K562 (cell line): Measurements from ENCODE around the gene CS.

Source experiments
- BRF2 ChIP-seq: IDR thresholded peaks from 3 replicates; pipeline ENCODE4 v1.6.1; 2011; ENCODE audit warnings: borderline replicate concordance, mild to moderate bottlenecking; ENCODE audit not compliant: insufficient read length, insufficient read depth
- CTCF ChIP-seq, 3 experiments: IDR thresholded peaks in 2 of 3; conservative IDR thresholded peaks in 1 of 3; 2 replicates each; pipeline ENCODE4 v1.5.1; 2011 to 2012; ENCODE audit warnings: low read length in 3 of 3, mild to moderate bottlenecking in 3 of 3, control low read depth in 2 of 3, improper control_type of control experiment in 1 of 3, inconsistent platforms in 1 of 3, low read depth in 1 of 3, mixed read lengths in 1 of 3, moderate library complexity in 1 of 3; ENCODE audit not compliant: insufficient read depth in 2 of 3
- HCFC1 ChIP-seq: IDR thresholded peaks from 2 replicates; pipeline ENCODE4 v1.6.1; 2012; ENCODE audit warnings: low read depth, low read length, improper control_type of control experiment
- HDAC6 ChIP-seq: IDR thresholded peaks from 2 replicates; pipeline ENCODE4 v1.6.1; 2012; ENCODE audit warnings: low read depth, mild to moderate bottlenecking, control low read depth, inconsistent platforms, low read length, moderate library complexity
- OTX1 ChIP-seq: fragments of 450-650 bp; formaldehyde crosslinking; IDR thresholded peaks from 2 replicates; pipeline ENCODE4 v1.4.0; 2022; ENCODE audit warnings: mild to moderate bottlenecking
- RERE ChIP-seq: sonication (generic); formaldehyde crosslinking; IDR thresholded peaks from 2 replicates; pipeline ENCODE4 v1.8.0; 2023; ENCODE audit warnings: missing genetic modification reagents, mild to moderate bottlenecking, borderline replicate concordance
- YY1 ChIP-seq, 3 experiments: IDR thresholded peaks; 2 replicates each; pipeline ENCODE4 v1.6.1; 2011; ENCODE audit warnings: low read length in 2 of 3, mild to moderate bottlenecking in 2 of 3, moderate library complexity in 2 of 3, borderline replicate concordance in 1 of 3, control low read depth in 1 of 3, low read depth in 1 of 3; ENCODE audit not compliant: insufficient read depth in 3 of 3, insufficient replicate concordance in 2 of 3, control insufficient read depth in 1 of 3, insufficient read length in 1 of 3; ENCODE audit errors: extremely low read depth in 1 of 3
- TF ChIP-seq, protein P1 (sequence below), 2 experiments: fragments of 150-350 bp in 1 of 2; IDR thresholded peaks; 2 replicates each; pipeline ENCODE4 v1.6.1; 2012 to 2016; ENCODE audit warnings: low read depth in 2 of 2, low read length in 2 of 2, mild to moderate bottlenecking in 1 of 2, moderate library complexity in 1 of 2
- TF ChIP-seq, protein P2 (sequence below): sonication (generic); formaldehyde crosslinking; IDR thresholded peaks from 2 replicates; pipeline ENCODE4 v1.9.0; 2022; ENCODE audit warnings: mild to moderate bottlenecking, missing genetic modification reagents

DNA sequence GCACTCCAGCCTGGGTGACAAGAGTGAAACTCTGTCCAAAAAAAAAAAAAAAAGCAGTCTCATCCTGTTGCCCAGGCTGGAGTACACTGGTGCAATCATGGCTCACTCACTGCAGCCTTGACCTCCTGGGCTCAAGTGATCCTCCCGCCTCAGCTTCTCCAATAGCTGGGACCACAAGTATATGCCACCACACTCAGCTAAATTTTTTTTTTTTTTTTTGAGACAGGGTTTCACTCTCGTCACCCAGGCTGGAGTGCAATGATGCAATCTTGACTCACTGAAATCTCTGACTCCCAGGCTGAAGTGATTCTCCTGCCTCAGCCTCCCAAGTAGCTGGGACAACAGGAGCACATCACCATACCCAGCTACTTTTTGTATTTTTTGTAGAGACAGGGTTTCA lies 20.9 kb upstream of the CS start:
- TF ChIP-seq HCFC1 (no peak), YY1 (IDR thresholded peaks at IDR 0.05; ENCODE audit: borderline replicate concordance in 1 of 3, control insufficient read depth in 1 of 3, extremely low read depth in 1 of 3, insufficient read depth in 3 of 3, insufficient read length in 1 of 3, insufficient replicate concordance in 2 of 3, low read depth in 1 of 3, low read length in 2 of 3) (no peak), RERE (CRISPR knock-in tag) (no peak), OTX1 (CRISPR knock-in tag) (no peak), BRF2 (no peak), CTCF (IDR thresholded peaks at IDR 0.05 in 2 of 3, conservative IDR thresholded peaks at IDR 0.05 in 1 of 3; ENCODE audit: insufficient read depth in 2 of 3, low read depth in 1 of 3, low read length in 3 of 3) (no peak), HDAC6 (no peak)
- TF ChIP-seq, protein P1, sequence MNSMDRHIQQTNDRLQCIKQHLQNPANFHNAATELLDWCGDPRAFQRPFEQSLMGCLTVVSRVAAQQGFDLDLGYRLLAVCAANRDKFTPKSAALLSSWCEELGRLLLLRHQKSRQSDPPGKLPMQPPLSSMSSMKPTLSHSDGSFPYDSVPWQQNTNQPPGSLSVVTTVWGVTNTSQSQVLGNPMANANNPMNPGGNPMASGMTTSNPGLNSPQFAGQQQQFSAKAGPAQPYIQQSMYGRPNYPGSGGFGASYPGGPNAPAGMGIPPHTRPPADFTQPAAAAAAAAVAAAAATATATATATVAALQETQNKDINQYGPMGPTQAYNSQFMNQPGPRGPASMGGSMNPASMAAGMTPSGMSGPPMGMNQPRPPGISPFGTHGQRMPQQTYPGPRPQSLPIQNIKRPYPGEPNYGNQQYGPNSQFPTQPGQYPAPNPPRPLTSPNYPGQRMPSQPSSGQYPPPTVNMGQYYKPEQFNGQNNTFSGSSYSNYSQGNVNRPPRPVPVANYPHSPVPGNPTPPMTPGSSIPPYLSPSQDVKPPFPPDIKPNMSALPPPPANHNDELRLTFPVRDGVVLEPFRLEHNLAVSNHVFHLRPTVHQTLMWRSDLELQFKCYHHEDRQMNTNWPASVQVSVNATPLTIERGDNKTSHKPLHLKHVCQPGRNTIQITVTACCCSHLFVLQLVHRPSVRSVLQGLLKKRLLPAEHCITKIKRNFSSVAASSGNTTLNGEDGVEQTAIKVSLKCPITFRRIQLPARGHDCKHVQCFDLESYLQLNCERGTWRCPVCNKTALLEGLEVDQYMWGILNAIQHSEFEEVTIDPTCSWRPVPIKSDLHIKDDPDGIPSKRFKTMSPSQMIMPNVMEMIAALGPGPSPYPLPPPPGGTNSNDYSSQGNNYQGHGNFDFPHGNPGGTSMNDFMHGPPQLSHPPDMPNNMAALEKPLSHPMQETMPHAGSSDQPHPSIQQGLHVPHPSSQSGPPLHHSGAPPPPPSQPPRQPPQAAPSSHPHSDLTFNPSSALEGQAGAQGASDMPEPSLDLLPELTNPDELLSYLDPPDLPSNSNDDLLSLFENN (IDR thresholded peaks at IDR 0.05; ENCODE audit: low read depth in 2 of 2, low read length in 2 of 2), result no peak
- TF ChIP-seq, protein P2, sequence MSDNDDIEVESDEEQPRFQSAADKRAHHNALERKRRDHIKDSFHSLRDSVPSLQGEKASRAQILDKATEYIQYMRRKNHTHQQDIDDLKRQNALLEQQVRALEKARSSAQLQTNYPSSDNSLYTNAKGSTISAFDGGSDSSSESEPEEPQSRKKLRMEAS (CRISPR knock-in tag), result no peak
